Measurements from ENCODE around the gene SLC44A2. TPM values are rescaled to one million over a fixed set of nuclear protein-coding genes. Genes with fewer than 3 reads are reported as not detected.

Gene SLC44A2
- total RNA-seq, 3 donors from 2014 or later (not counting 1 experiment from before 2014, with no cell fraction given) = 231 to 306 (median 279) TPM

- peak; percentile 82 for TF ChIP-seq CTCF (IDR thresholded peaks at IDR 0.05)
- Histone ChIP-seq H3K27ac (ENCODE audit: low read length) (peak overlapping the region; percentile 29), H3K4me3 (ENCODE audit: low read length) (no peak overlapping the region), H3K9me3 (ENCODE audit: control insufficient read depth, insufficient read depth, low read length) (no peaks in the 10 kb centered on the region), H3K27me3 (ENCODE audit: control insufficient read depth, insufficient read depth, low read length) (no peaks in the 10 kb centered on the region), H3K4me1 (ENCODE audit: control insufficient read depth, insufficient read depth, low read length) (peaks cover 39% of the 10 kb centered on the region), H3K36me3 (ENCODE audit: control insufficient read depth, insufficient read depth, low read length) (peaks cover 35% of the 10 kb centered on the region)
- WGBS (ENCODE audit: insufficient coverage) = 17% methylated on average over 11 of the region's 14 CpGs
- Mint-ChIP-seq H3K9me3 (no peaks in the 10 kb centered on the region), H3K4me3 (no peak overlapping the region), H3K36me3 (no peaks in the 10 kb centered on the region), H3K4me1 (peaks cover 4 to 32% of the 10 kb centered on the region in 2 donors), H3K27ac (peak overlapping the region; percentile 72 to 85), H3K27me3 (ENCODE audit: low read depth in 2 of 2) (no peaks in the 10 kb centered on the region)
- DNase-seq (peak; percentile 86 to 91), ATAC-seq (peak; percentile 93 to 97 (median 94))
- intact Hi-C loops (cut with micrococcal nuclease) = loop anchor here (1.0 kb wide), 1 partner anchor 63 kb away; no protein-coding TSS in a partner anchor
These were observed 19.1 kb downstream of the SLC44A2 start for GRCh38 chr19:10644260-10645007.

DNA sequence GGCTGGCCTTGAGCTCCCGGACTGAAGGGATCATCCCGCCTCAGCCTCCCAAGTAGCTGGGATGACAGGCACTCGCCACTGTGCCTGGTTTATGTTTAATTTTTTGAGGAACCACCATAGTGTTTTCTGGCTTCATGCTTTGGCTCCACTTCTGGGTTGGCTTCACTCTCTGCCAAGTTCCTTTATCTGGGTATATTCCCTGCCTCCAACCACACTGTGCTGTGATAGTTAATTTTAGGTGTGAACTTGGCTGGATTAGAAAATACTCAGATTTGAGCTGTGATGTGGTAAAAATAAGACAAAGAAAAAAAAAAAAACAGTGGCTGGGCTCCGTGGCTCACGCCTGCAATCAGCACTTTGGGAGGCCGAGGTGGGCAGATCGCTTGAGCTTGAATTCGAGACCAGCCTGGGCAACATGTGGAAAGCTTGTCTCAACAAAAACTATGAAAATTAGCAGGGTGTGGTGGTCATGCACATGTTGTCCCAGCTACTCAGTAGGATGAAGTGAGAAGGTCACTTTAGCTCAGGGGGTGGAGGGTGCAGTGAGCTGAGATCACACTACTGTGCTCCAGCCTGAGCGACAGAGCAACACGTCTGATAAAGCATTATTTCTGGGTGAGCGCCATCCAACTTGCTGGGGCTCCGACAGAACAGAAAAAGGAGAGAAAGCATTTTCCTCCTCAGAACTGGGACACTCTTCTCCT lies 21.3 kb downstream of the SLC44A2 start:
- Histone ChIP-seq H3K27ac (ENCODE audit: low read length) (no peak overlapping the region), H3K9me3 (ENCODE audit: control insufficient read depth, insufficient read depth, low read length) (no peaks in the 10 kb centered on the region), H3K36me3 (ENCODE audit: control insufficient read depth, insufficient read depth, low read length) (peaks cover 15% of the 10 kb centered on the region), H3K4me3 (ENCODE audit: low read length) (no peak overlapping the region), H3K4me1 (ENCODE audit: control insufficient read depth, insufficient read depth, low read length) (peaks cover 33% of the 10 kb centered on the region), H3K27me3 (ENCODE audit: control insufficient read depth, insufficient read depth, low read length) (no peaks in the 10 kb centered on the region)
- H3K27me3 Mint-ChIP-seq (ENCODE audit: low read depth in 2 of 2) = no peaks in the 10 kb centered on the region
- intact Hi-C loops (cut with micrococcal nuclease) = no loop called here
- H3K9me3 Mint-ChIP-seq = no peaks in the 10 kb centered on the region
- peak overlapping the region in 1 of 2 donors; percentile 51 for H3K27ac Mint-ChIP-seq
- ATAC-seq (no peak), DNase-seq (no peak)
- peaks cover 4 to 32% of the 10 kb centered on the region in 2 donors for H3K4me1 Mint-ChIP-seq
- no peaks in the 10 kb centered on the region for H3K36me3 Mint-ChIP-seq
- no peak for TF ChIP-seq CTCF (IDR thresholded peaks at IDR 0.05)
- no peak overlapping the region for H3K4me3 Mint-ChIP-seq
- 90% methylated on average over 12 of the region's 12 CpGs for WGBS (ENCODE audit: insufficient coverage)

- peaks cover 9 to 31% of the 10 kb centered on the region in 2 donors for H3K4me1 Mint-ChIP-seq
- intact Hi-C loops (cut with micrococcal nuclease) = no loop called here
- H3K36me3 Mint-ChIP-seq = no peaks in the 10 kb centered on the region
- H3K27me3 Mint-ChIP-seq (ENCODE audit: low read depth in 2 of 2) = no peaks in the 10 kb centered on the region
- no peaks in the 10 kb centered on the region for H3K9me3 Mint-ChIP-seq
- Histone ChIP-seq H3K9me3 (ENCODE audit: control insufficient read depth, insufficient read depth, low read length) (no peaks in the 10 kb centered on the region), H3K27ac (ENCODE audit: low read length) (no peak overlapping the region), H3K27me3 (ENCODE audit: control insufficient read depth, insufficient read depth, low read length) (no peaks in the 10 kb centered on the region), H3K4me1 (ENCODE audit: control insufficient read depth, insufficient read depth, low read length) (peaks cover 34% of the 10 kb centered on the region), H3K36me3 (ENCODE audit: control insufficient read depth, insufficient read depth, low read length) (peaks cover 5% of the 10 kb centered on the region), H3K4me3 (ENCODE audit: low read length) (no peak overlapping the region)
- H3K4me3 Mint-ChIP-seq = no peak overlapping the region
- DNase-seq (no peak), ATAC-seq (no peak)
- TF ChIP-seq CTCF (IDR thresholded peaks at IDR 0.05) = no peak
- 88% methylated on average over 3 of the region's 4 CpGs for WGBS (ENCODE audit: insufficient coverage)
- peak overlapping the region in 1 of 2 donors; percentile 49 for H3K27ac Mint-ChIP-seq
These were observed 23.0 kb downstream of the SLC44A2 start for GRCh38 chr19:10648360-10648759.

Measured in natural killer cell (primary cell).